Fibroblast of lung (primary cell): ENCODE results near the gene SLC20A1. TPM values are rescaled to one million over a fixed set of nuclear protein-coding genes. Genes with fewer than 3 reads are reported as not detected.

Source experiments
- DNase-seq, 2 donors: peaks; one replicate each; pipeline versions ENCODE4 v3.0.0 to v3.0.0-alpha.2; 2010; ENCODE audit warnings: low read depth in 2 of 2
- H2AFZ ChIP-seq: 2 replicates; pipeline ENCODE4 v1.5.1; 2012; ENCODE audit warnings: low read length, control low read depth, inconsistent platforms
- H3K27ac ChIP-seq: 2 replicates; pipeline ENCODE4 v1.5.1; 2011; ENCODE audit warnings: low read length, control low read depth; ENCODE audit not compliant: insufficient read depth
- H3K27me3 ChIP-seq: 2 replicates; pipeline ENCODE4 v1.5.1; 2011; ENCODE audit warnings: mild to moderate bottlenecking, low read length; ENCODE audit not compliant: control insufficient read depth, insufficient read depth
- H3K36me3 ChIP-seq: 2 replicates; pipeline ENCODE4 v1.5.1; 2011; ENCODE audit warnings: low read length; ENCODE audit not compliant: control insufficient read depth, insufficient read depth
- H3K4me1 ChIP-seq: 2 replicates; pipeline ENCODE4 v1.5.1; 2011; ENCODE audit warnings: low read length; ENCODE audit not compliant: control insufficient read depth, insufficient read depth; ENCODE audit errors: extremely low read depth
- H3K4me2 ChIP-seq: 2 replicates; pipeline ENCODE4 v1.5.1; 2011; ENCODE audit warnings: low read length, control low read depth; ENCODE audit not compliant: insufficient read depth; ENCODE audit errors: extremely low read depth
- H3K4me3 ChIP-seq, 4 experiments: fragments of 200-600 bp in 1 of 4; sonication (generic) in 1 of 4; replicated peaks in 1 of 4; 2 replicates each; pipeline ENCODE4 v1.5.1; 2011 to 2016; ENCODE audit warnings: low read length in 4 of 4, low read depth in 3 of 4, mild to moderate bottlenecking in 3 of 4, control low read depth in 2 of 4, inconsistent platforms in 1 of 4, mixed read lengths in 1 of 4; ENCODE audit not compliant: insufficient read depth in 1 of 4; ENCODE audit errors: control extremely low read depth in 1 of 4
- H3K79me2 ChIP-seq: 2 replicates; pipeline ENCODE4 v1.5.1; 2012; ENCODE audit warnings: mild to moderate bottlenecking, low read length, inconsistent platforms; ENCODE audit not compliant: control insufficient read depth, insufficient read depth
- H3K9ac ChIP-seq: 2 replicates; pipeline ENCODE4 v1.5.1; 2011; ENCODE audit warnings: mild to moderate bottlenecking, low read length, control low read depth; ENCODE audit not compliant: insufficient read depth
- H3K9me3 ChIP-seq: 2 replicates; pipeline ENCODE4 v1.5.1; 2012; ENCODE audit warnings: low read depth, low read length; ENCODE audit not compliant: control insufficient read depth, insufficient read depth
- H4K20me1 ChIP-seq: 2 replicates; pipeline ENCODE4 v1.5.1; 2011; ENCODE audit warnings: low read length; ENCODE audit not compliant: control insufficient read depth, insufficient read depth; ENCODE audit errors: extremely low read depth
- CTCF ChIP-seq, 2 donors: IDR thresholded peaks in 1 of 2; conservative IDR thresholded peaks in 1 of 2; 1 replicate in 1 of 2; 2 replicates in 1 of 2; pipeline ENCODE4 v1.5.1; 2011 to 2012; ENCODE audit warnings: low read length in 2 of 2, control low read depth in 1 of 2, inconsistent platforms in 1 of 2, low read depth in 1 of 2, mild to moderate bottlenecking in 1 of 2
- EZH2 ChIP-seq: IDR thresholded peaks from 2 replicates; pipeline ENCODE4 v1.5.1; 2012; ENCODE audit warnings: low read length, control low read depth, mild to moderate bottlenecking; ENCODE audit errors: missing control alignments
- polyA plus RNA-seq, 2 donors: library from polyadenylated mRNA; depleted of rRNA in 1 of 2; stranded (reverse) in 1 of 2; unstranded in 1 of 2; fragments of >200 nt; gene quantifications; 2 replicates each; pipeline ENCODE4 v1.2.1, GENCODE V29; 2011 to 2012; ENCODE audit warnings: missing spikeins in 1 of 2
- total RNA-seq: library from RNA; depleted of rRNA; stranded (reverse); fragments of >200 nt; gene quantifications from 2 replicates; pipeline ENCODE4 v1.2.1, GENCODE V29; 2014

Gene SLC20A1
- total and polyA plus RNA-seq, 2 donors (not counting 1 experiment from before 2014, with no cell fraction given), result 61.3 to 77.3 TPM

- Histone ChIP-seq H3K9ac (no peak overlapping the region), H3K4me3 (no peak overlapping the region), H3K9me3 (no peaks in the 10 kb centered on the region), H3K4me2 (no peak overlapping the region), H4K20me1 (no peaks in the 10 kb centered on the region), H3K27me3 (no peaks in the 10 kb centered on the region), H3K36me3 (no peaks in the 10 kb centered on the region), H3K4me1 (peaks cover 11% of the 10 kb centered on the region), H2AFZ (no peak overlapping the region), H3K27ac (no peak overlapping the region), H3K79me2 (no peaks in the 10 kb centered on the region)
- no peak for DNase-seq
- TF ChIP-seq EZH2, result no peak
- no peak for TF ChIP-seq CTCF (conservative IDR thresholded peaks at IDR 0.05 in 1 of 2, IDR thresholded peaks at IDR 0.05 in 1 of 2; ENCODE audit: low read depth in 1 of 2, low read length in 2 of 2)
Measured at GRCh38 chr2:112687522-112687921, 41.8 kb downstream of the SLC20A1 start.

GRCh38 chr2:112688086-112688880 is 42.5 kb downstream of the SLC20A1 start:
- Histone ChIP-seq H3K79me2 (no peaks in the 10 kb centered on the region), H3K27me3 (no peaks in the 10 kb centered on the region), H3K9ac (no peak overlapping the region), H3K4me1 (peaks cover 17% of the 10 kb centered on the region), H3K27ac (no peak overlapping the region), H3K9me3 (no peaks in the 10 kb centered on the region), H4K20me1 (no peaks in the 10 kb centered on the region), H3K36me3 (no peaks in the 10 kb centered on the region), H2AFZ (no peak overlapping the region), H3K4me3 (no peak overlapping the region), H3K4me2 (no peak overlapping the region)
- no peak for TF ChIP-seq EZH2
- no peak for DNase-seq

- no peaks in the 10 kb centered on the region for H3K36me3 ChIP-seq
- peak overlapping the region; percentile 29 for H3K27ac ChIP-seq
- H3K27me3 ChIP-seq, result no peaks in the 10 kb centered on the region
- peak overlapping the region; percentile 16 for H2AFZ ChIP-seq
- no peak overlapping the region for H3K4me2 ChIP-seq
- peak; percentile 48 to 58 for DNase-seq
- no peak overlapping the region for H3K9ac ChIP-seq
- no peaks in the 10 kb centered on the region for H3K79me2 ChIP-seq
- H3K4me3 ChIP-seq, result no peak overlapping the region
- H3K9me3 ChIP-seq, result no peaks in the 10 kb centered on the region
- H4K20me1 ChIP-seq, result no peaks in the 10 kb centered on the region
- H3K4me1 ChIP-seq, result peaks cover 17% of the 10 kb centered on the region
- TF ChIP-seq CTCF (conservative IDR thresholded peaks at IDR 0.05 in 1 of 2, IDR thresholded peaks at IDR 0.05 in 1 of 2; ENCODE audit: low read depth in 1 of 2, low read length in 2 of 2) (peak; percentile 32 to 53), EZH2 (no peak)
Measured at GRCh38 chr2:112690853-112691401, 45.2 kb downstream of the SLC20A1 start.
